ENCODE measurements around the gene SLC24A4. TPM values are rescaled to one million over a fixed set of nuclear protein-coding genes. Genes with fewer than 3 reads are reported as not detected.

Gene SLC24A4
- total RNA-seq, 1 donor from 2014 or later: 1.5 TPM

DNA sequence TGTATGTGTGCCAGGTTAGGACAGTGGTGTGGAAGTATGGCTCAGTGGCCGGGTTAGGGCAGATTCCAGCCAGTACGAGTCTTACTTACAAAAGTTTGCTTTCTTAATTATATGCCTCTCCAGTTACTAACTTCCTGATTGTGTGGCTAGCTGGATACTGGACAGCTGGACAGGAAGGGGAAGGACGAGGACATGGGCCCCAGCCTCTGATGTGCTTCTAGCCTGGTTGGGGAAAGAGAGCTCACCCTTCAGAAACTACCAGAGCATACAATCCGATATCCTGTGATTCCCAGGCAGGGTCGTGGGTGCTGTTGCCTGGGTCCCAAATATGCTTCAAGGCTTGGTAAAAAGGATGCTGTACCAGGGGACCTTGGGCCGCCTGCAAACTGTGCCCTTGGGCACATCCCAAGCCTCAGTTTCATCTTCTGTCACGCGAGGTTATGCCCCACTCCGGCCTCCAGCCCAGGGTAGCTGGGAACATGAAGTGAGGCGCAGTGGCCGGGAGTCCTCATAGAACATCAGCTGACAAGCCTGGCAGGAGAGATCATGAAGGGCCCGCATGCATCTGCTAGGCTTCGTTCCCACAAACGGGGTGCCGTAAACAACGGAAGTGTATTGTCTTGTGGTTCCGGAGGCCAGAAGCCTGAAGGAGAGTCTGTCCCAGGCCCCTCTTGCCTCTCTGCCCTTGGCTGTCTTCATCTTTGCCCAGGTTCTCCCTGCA lies 167.4 kb downstream of the SLC24A4 start:
- H3K4me1 ChIP-seq: peaks cover 8% of the 10 kb centered on the region
- H3K36me3 ChIP-seq: no peaks in the 10 kb centered on the region
- no peaks in the 10 kb centered on the region for H3K9me3 ChIP-seq
- TF ChIP-seq, protein P1, sequence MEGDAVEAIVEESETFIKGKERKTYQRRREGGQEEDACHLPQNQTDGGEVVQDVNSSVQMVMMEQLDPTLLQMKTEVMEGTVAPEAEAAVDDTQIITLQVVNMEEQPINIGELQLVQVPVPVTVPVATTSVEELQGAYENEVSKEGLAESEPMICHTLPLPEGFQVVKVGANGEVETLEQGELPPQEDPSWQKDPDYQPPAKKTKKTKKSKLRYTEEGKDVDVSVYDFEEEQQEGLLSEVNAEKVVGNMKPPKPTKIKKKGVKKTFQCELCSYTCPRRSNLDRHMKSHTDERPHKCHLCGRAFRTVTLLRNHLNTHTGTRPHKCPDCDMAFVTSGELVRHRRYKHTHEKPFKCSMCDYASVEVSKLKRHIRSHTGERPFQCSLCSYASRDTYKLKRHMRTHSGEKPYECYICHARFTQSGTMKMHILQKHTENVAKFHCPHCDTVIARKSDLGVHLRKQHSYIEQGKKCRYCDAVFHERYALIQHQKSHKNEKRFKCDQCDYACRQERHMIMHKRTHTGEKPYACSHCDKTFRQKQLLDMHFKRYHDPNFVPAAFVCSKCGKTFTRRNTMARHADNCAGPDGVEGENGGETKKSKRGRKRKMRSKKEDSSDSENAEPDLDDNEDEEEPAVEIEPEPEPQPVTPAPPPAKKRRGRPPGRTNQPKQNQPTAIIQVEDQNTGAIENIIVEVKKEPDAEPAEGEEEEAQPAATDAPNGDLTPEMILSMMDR (IDR thresholded peaks at IDR 0.05): no peak
- no peak for TF ChIP-seq POLR2AphosphoS5 (IDR thresholded peaks at IDR 0.05; ENCODE audit: insufficient read depth in 1 of 2, low read depth in 1 of 2)
- TF ChIP-seq POLR2A (IDR thresholded peaks at IDR 0.05): no peak
- no peaks in the 10 kb centered on the region for H3K27me3 ChIP-seq
- no peak overlapping the region for H3K27ac ChIP-seq
- intact Hi-C loops (cut with DNase I): no loop called here
- H3K4me3 ChIP-seq: no peak overlapping the region
- peak; percentile 67 to 90 for DNase-seq (ENCODE audit: extremely low spot score in 2 of 2)

DNA sequence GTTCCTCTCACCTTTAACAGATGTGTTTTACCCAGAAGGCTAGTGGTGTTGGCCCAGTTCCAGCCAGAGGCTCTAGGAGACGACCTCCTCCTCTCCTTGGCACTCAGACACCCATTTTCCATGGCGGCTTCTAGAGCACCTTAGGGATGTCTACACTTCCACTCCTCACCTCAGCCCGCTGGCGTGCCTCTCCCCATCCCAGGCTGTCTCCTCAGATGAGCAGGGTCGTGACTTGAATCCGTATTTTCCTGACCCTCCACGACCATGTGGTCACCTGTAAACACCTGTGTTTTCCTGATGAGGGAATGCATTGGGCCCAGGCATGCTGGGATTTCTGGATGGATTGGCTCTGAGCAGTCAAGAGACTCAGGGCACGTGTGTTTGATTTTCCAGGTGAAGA lies 168.8 kb downstream of the SLC24A4 start:
- Histone ChIP-seq H3K27ac (no peak overlapping the region), H3K4me1 (peaks cover 8% of the 10 kb centered on the region), H3K4me3 (no peak overlapping the region), H3K9me3 (no peaks in the 10 kb centered on the region), H3K36me3 (no peaks in the 10 kb centered on the region), H3K27me3 (no peaks in the 10 kb centered on the region)
- DNase-seq (ENCODE audit: extremely low spot score in 2 of 2): peak in 1 of 2 donors; percentile 79
- TF ChIP-seq, protein P1 (IDR thresholded peaks at IDR 0.05): no peak
- no peak for TF ChIP-seq POLR2AphosphoS5 (IDR thresholded peaks at IDR 0.05; ENCODE audit: insufficient read depth in 1 of 2, low read depth in 1 of 2)
- no peak for TF ChIP-seq POLR2A (IDR thresholded peaks at IDR 0.05)
- intact Hi-C loops (cut with DNase I): no loop called here

DNA sequence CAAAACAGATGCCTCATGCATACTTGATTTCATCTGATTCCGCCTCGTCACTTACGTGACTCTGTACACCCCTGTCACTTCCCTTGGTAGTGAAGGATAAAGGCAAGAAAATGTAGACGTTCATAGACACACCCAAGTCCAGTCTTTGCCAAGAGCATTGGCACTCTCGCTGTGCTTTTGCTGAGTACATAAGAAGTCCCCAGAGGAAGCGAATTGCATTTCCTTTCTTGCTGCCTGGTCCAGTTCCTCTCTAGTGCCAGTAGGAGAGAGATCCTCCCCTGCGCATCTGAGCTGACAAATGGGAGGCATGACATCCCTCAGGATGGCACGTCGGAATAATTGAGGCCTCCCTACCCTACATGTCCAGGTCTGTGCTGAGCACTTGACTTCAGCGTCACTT lies 169.3 kb downstream of the SLC24A4 start:
- Histone ChIP-seq H3K4me1 (peaks cover 8% of the 10 kb centered on the region), H3K4me3 (no peak overlapping the region), H3K9me3 (no peaks in the 10 kb centered on the region), H3K27ac (no peak overlapping the region), H3K27me3 (no peaks in the 10 kb centered on the region), H3K36me3 (no peaks in the 10 kb centered on the region)
- intact Hi-C loops (cut with DNase I): no loop called here
- TF ChIP-seq, protein P1 (IDR thresholded peaks at IDR 0.05): peak in 1 of 3 experiments; percentile 7
- TF ChIP-seq POLR2A (IDR thresholded peaks at IDR 0.05): no peak
- no peak for TF ChIP-seq POLR2AphosphoS5 (IDR thresholded peaks at IDR 0.05; ENCODE audit: insufficient read depth in 1 of 2, low read depth in 1 of 2)
- DNase-seq (ENCODE audit: extremely low spot score in 2 of 2): peak in 1 of 2 donors; percentile 88

DNA sequence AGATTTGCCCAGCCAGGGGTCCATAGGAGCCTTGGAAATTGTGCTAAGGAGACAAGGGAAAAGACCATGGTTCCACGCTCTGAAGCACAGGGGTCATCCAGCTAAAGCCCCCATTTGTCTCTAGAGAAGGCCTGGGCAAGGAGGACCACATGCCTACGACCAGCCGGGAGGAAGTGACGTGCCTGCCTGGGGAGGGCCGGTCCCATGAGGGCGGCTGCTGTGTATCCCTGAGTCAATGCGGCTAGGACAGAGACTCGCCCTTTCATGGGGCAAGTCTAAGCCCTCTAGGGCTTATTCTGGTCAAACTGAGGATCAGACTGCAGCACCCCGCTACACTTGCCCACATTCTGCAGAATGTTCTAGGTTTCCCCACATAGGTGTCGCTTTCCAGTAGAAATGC lies 170.1 kb downstream of the SLC24A4 start:
- peaks cover 8% of the 10 kb centered on the region for H3K4me1 ChIP-seq
- H3K27ac ChIP-seq: no peak overlapping the region
- TF ChIP-seq, protein P1 (IDR thresholded peaks at IDR 0.05): no peak
- no peak for TF ChIP-seq POLR2A (IDR thresholded peaks at IDR 0.05)
- TF ChIP-seq POLR2AphosphoS5 (IDR thresholded peaks at IDR 0.05; ENCODE audit: insufficient read depth in 1 of 2, low read depth in 1 of 2): no peak
- no peaks in the 10 kb centered on the region for H3K36me3 ChIP-seq
- intact Hi-C loops (cut with DNase I): no loop called here
- no peak overlapping the region for H3K4me3 ChIP-seq
- H3K27me3 ChIP-seq: no peaks in the 10 kb centered on the region
- no peaks in the 10 kb centered on the region for H3K9me3 ChIP-seq
- peak; percentile 64 to 79 for DNase-seq (ENCODE audit: extremely low spot score in 2 of 2)

DNA sequence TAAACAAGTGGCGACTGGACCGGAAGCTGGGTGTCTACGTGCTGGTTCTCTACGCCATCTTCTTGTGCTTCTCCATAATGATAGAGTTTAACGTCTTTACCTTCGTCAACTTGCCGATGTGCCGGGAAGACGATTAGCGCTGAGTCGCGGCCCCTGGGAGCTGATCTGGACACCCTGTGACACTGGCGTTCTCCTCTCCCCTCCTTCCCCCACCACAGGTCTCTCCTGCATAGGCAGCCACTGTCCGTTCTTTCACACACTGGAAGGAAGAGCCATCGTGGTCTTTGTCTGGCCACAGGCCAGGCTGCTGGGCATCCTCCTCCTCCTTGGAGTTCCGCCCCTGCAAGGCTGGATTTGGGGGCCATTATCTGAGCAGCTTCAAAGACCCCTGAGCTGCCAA lies 170.5 kb downstream of the SLC24A4 start:
- TF ChIP-seq POLR2A (IDR thresholded peaks at IDR 0.05) (no peak), POLR2AphosphoS5 (IDR thresholded peaks at IDR 0.05; ENCODE audit: insufficient read depth in 1 of 2, low read depth in 1 of 2) (no peak)
- TF ChIP-seq, protein P1 (IDR thresholded peaks at IDR 0.05): no peak
- H3K27me3 ChIP-seq: no peaks in the 10 kb centered on the region
- H3K4me3 ChIP-seq: no peak overlapping the region
- peak; percentile 44 to 79 for DNase-seq (ENCODE audit: extremely low spot score in 2 of 2)
- no peaks in the 10 kb centered on the region for H3K9me3 ChIP-seq
- H3K36me3 ChIP-seq: no peaks in the 10 kb centered on the region
- no peak overlapping the region for H3K27ac ChIP-seq
- intact Hi-C loops (cut with DNase I): no loop called here
- peaks cover 8% of the 10 kb centered on the region for H3K4me1 ChIP-seq

Data from vagina (tissue), 2 donors.